ENCODE data around the gene NECTIN2. TPM values are rescaled to one million over a fixed set of nuclear protein-coding genes. Genes with fewer than 3 reads are reported as not detected.

NECTIN2 gene
- total RNA-seq, 1 experiment from 2014 or later: 104 TPM

GRCh38 chr19:44819246-44819832 is 26.8 kb upstream of the NECTIN2 start:
- intact Hi-C loops (cut with micrococcal nuclease; ENCODE audit: unreplicated experiment): no loop called here
- ATAC-seq (no peak), DNase-seq (ENCODE audit: low read depth, low spot score) (no peak)
- Histone ChIP-seq H3K9me3 (ENCODE audit: control insufficient read depth, insufficient read depth, low read depth, low read length) (no peaks in the 10 kb centered on the region), H3K36me3 (ENCODE audit: control insufficient read depth, insufficient read depth, low read length) (no peaks in the 10 kb centered on the region), H3K4me3 (ENCODE audit: low read depth in 2 of 2, low read length in 2 of 2) (no peak overlapping the region), H3K27ac (ENCODE audit: low read length) (no peak overlapping the region), H3K27me3 (ENCODE audit: control insufficient read depth, insufficient read depth, low read length) (no peaks in the 10 kb centered on the region), H3K4me1 (ENCODE audit: control insufficient read depth, insufficient read depth, low read length) (no peaks in the 10 kb centered on the region)
- POLR2A ChIA-PET: no interaction called here
- TF ChIP-seq POLR2AphosphoS5 (IDR thresholded peaks at IDR 0.05; ENCODE audit: low read depth, low read length) (no peak), SIN3A (IDR thresholded peaks at IDR 0.05; ENCODE audit: borderline replicate concordance, insufficient read depth, low read depth, low read length) (no peak)
- in situ Hi-C loops (cut with HindIII; ENCODE audit: low pct_unique_long_range_greater_than_20kb, low sequenced_read_pairs): no loop called here
- CTCF ChIA-PET: no interaction called here
- BruUV-seq (replicated peaks): no TSS peak

DNA sequence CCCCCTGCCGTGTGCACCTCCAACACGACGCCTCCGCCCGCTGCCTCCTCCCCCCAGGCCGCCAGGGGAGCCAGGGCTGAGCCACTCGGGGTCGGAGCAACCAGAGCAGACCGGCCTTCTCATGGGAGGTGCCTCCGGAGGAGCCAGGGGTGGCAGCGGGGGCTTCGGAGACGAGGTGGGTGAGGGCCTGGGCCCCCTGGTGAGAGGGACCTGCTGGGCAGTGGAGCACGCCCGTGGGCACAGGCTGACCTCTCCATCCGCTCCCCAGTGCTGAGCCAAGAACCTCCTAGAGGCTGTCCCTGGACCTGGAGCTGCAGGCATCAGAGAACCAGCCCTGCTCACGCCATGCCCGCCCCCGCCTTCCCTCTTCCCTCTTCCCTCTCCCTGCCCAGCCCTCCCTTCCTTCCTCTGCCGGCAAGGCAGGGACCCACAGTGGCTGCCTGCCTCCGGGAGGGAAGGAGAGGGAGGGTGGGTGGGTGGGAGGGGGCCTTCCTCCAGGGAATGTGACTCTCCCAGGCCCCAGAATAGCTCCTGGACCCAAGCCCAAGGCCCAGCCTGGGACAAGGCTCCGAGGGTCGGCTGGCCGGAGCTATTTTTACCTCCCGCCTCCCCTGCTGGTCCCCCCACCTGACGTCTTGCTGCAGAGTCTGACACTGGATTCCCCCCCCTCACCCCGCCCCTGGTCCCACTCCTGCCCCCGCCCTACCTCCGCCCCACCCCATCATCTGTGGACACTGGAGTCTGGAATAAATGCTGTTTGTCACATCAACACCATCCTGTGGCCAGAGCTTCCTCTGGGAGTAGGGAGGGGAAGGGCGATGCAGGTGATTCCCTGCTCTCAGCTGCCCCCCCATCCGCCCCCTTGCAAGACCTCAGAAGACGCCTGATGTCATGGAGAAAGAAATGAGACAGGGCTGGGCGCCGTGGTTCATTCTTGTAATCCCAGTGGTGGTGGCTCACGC is 25.2 kb upstream of the NECTIN2 start:
- TF ChIP-seq TCF7L2 (IDR thresholded peaks at IDR 0.05; ENCODE audit: low read depth, low read length) (no peak), SIN3A (IDR thresholded peaks at IDR 0.05; ENCODE audit: borderline replicate concordance, insufficient read depth, low read depth, low read length) (no peak), POLR2AphosphoS5 (IDR thresholded peaks at IDR 0.05; ENCODE audit: low read depth, low read length) (no peak)
- TF ChIP-seq, protein P1, sequence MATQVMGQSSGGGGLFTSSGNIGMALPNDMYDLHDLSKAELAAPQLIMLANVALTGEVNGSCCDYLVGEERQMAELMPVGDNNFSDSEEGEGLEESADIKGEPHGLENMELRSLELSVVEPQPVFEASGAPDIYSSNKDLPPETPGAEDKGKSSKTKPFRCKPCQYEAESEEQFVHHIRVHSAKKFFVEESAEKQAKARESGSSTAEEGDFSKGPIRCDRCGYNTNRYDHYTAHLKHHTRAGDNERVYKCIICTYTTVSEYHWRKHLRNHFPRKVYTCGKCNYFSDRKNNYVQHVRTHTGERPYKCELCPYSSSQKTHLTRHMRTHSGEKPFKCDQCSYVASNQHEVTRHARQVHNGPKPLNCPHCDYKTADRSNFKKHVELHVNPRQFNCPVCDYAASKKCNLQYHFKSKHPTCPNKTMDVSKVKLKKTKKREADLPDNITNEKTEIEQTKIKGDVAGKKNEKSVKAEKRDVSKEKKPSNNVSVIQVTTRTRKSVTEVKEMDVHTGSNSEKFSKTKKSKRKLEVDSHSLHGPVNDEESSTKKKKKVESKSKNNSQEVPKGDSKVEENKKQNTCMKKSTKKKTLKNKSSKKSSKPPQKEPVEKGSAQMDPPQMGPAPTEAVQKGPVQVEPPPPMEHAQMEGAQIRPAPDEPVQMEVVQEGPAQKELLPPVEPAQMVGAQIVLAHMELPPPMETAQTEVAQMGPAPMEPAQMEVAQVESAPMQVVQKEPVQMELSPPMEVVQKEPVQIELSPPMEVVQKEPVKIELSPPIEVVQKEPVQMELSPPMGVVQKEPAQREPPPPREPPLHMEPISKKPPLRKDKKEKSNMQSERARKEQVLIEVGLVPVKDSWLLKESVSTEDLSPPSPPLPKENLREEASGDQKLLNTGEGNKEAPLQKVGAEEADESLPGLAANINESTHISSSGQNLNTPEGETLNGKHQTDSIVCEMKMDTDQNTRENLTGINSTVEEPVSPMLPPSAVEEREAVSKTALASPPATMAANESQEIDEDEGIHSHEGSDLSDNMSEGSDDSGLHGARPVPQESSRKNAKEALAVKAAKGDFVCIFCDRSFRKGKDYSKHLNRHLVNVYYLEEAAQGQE (IDR thresholded peaks at IDR 0.05; ENCODE audit: insufficient read depth in 1 of 2, low read depth in 2 of 2, low read length in 1 of 2): no peak
- TF ChIP-seq, protein P2, sequence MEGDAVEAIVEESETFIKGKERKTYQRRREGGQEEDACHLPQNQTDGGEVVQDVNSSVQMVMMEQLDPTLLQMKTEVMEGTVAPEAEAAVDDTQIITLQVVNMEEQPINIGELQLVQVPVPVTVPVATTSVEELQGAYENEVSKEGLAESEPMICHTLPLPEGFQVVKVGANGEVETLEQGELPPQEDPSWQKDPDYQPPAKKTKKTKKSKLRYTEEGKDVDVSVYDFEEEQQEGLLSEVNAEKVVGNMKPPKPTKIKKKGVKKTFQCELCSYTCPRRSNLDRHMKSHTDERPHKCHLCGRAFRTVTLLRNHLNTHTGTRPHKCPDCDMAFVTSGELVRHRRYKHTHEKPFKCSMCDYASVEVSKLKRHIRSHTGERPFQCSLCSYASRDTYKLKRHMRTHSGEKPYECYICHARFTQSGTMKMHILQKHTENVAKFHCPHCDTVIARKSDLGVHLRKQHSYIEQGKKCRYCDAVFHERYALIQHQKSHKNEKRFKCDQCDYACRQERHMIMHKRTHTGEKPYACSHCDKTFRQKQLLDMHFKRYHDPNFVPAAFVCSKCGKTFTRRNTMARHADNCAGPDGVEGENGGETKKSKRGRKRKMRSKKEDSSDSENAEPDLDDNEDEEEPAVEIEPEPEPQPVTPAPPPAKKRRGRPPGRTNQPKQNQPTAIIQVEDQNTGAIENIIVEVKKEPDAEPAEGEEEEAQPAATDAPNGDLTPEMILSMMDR (IDR thresholded peaks at IDR 0.05): no peak
- CTCF ChIA-PET: no interaction called here
- ATAC-seq (no peak), DNase-seq (ENCODE audit: low read depth, low spot score) (no peak)
- POLR2A ChIA-PET: interaction anchor here (0.6 kb wide), 1 partner anchor 1777 kb away, joined by 7 read pairs; no protein-coding TSS in a partner anchor
- no peaks in the 10 kb centered on the region for H3K9me3 ChIP-seq (ENCODE audit: control insufficient read depth, insufficient read depth, low read depth, low read length)
- no peaks in the 10 kb centered on the region for H3K27me3 ChIP-seq (ENCODE audit: control insufficient read depth, insufficient read depth, low read length)
- no TSS peak for BruUV-seq (replicated peaks)
- no peaks in the 10 kb centered on the region for H3K36me3 ChIP-seq (ENCODE audit: control insufficient read depth, insufficient read depth, low read length)
- no peak overlapping the region for H3K27ac ChIP-seq (ENCODE audit: low read length)
- H3K4me3 ChIP-seq (ENCODE audit: low read depth in 2 of 2, low read length in 2 of 2): no peak overlapping the region
- intact Hi-C loops (cut with micrococcal nuclease; ENCODE audit: unreplicated experiment): no loop called here
- in situ Hi-C loops (cut with HindIII; ENCODE audit: low pct_unique_long_range_greater_than_20kb, low sequenced_read_pairs): no loop called here
- no peaks in the 10 kb centered on the region for H3K4me1 ChIP-seq (ENCODE audit: control insufficient read depth, insufficient read depth, low read length)
